ENCODE measurements around the gene INCA1. TPM values are rescaled to one million over a fixed set of nuclear protein-coding genes. Genes with fewer than 3 reads are reported as not detected.

Gene INCA1
- total RNA-seq, 1 donor from 2014 or later: 0.22 TPM

- intact Hi-C loops (cut with micrococcal nuclease): no loop called here
Observed at GRCh38 chr17:5011928-5012327, 14.6 kb upstream of the INCA1 start.

- intact Hi-C loops (cut with micrococcal nuclease): no loop called here
Observed at GRCh38 chr17:5003214-5003867, 6.0 kb upstream of the INCA1 start.

GRCh38 chr17:5002121-5002788, 4.9 kb upstream of the INCA1 start:
- intact Hi-C loops (cut with micrococcal nuclease): no loop called here

GRCh38 chr17:5000237-5000639, 2.9 kb upstream of the INCA1 start:
- intact Hi-C loops (cut with micrococcal nuclease): no loop called here

GRCh38 chr17:4999430-5000093, 2.2 kb upstream of the INCA1 start:
- intact Hi-C loops (cut with micrococcal nuclease): loop anchor here (1.0 to 5.0 kb wide), 2 partner anchors 32 to 193 kb away; partner anchors contain the start of gene ZNF594

- intact Hi-C loops (cut with micrococcal nuclease): loop anchor here (1.0 to 5.0 kb wide), 2 partner anchors 32 to 193 kb away; partner anchors contain the start of gene ZNF594
Observed at GRCh38 chr17:4998732-4999429, 1.6 kb upstream of the INCA1 start.

GRCh38 chr17:4998027-4998731, 857 bp upstream of the INCA1 start:
- intact Hi-C loops (cut with micrococcal nuclease): loop anchor here (5.0 kb wide), 1 partner anchor 194 kb away; the partner anchor contains the start of gene ZNF594

GRCh38 chr17:4994081-4994595, 3.2 kb downstream of the INCA1 start:
- intact Hi-C loops (cut with micrococcal nuclease): no loop called here

GRCh38 chr17:4987767-4988567, 9.4 kb downstream of the INCA1 start:
- intact Hi-C loops (cut with micrococcal nuclease): loop anchor here (1.0 to 5.0 kb wide), 6 partner anchors 9 to 124 kb away; partner anchors contain the start of genes INCA1, KIF1C, PFN1 and RNF167

- intact Hi-C loops (cut with micrococcal nuclease): loop anchor here (1.0 to 5.0 kb wide), 6 partner anchors 10 to 125 kb away; partner anchors contain the start of genes INCA1, KIF1C, PFN1 and RNF167
Observed at GRCh38 chr17:4986951-4987766, 10.2 kb downstream of the INCA1 start, which contains the start of gene CAMTA2. Gene CAMTA2 (minus strand): TSS chr17:4987675. CDS start chr17:4986222, 1,453 bp downstream.

GRCh38 chr17:4986403-4986802, 10.9 kb downstream of the INCA1 start:
- intact Hi-C loops (cut with micrococcal nuclease): loop anchor here (2.0 to 5.0 kb wide), 2 partner anchors 78 to 126 kb away; partner anchors contain the start of gene ZNF232

GRCh38 chr17:4982305-4982704, 15.0 kb downstream of the INCA1 start:
- intact Hi-C loops (cut with micrococcal nuclease): no loop called here

- intact Hi-C loops (cut with micrococcal nuclease): loop anchor here (1.0 kb wide), 2 partner anchors 51 to 82 kb away; no protein-coding TSS in a partner anchor
Observed at GRCh38 chr17:4980644-4981216, 16.6 kb downstream of the INCA1 start.

GRCh38 chr17:4978726-4979125, 18.6 kb downstream of the INCA1 start:
- intact Hi-C loops (cut with micrococcal nuclease): no loop called here

GRCh38 chr17:4974115-4974670, 23.1 kb downstream of the INCA1 start:
- intact Hi-C loops (cut with micrococcal nuclease): no loop called here

GRCh38 chr17:4973256-4974114, 23.8 kb downstream of the INCA1 start:
- intact Hi-C loops (cut with micrococcal nuclease): no loop called here

GRCh38 chr17:4972752-4973151, 24.6 kb downstream of the INCA1 start:
- intact Hi-C loops (cut with micrococcal nuclease): no loop called here

Data from T-helper 1 cell treated with Interleukin-12 subunit alpha and Interleukin-12 subunit beta and Interleukin-4 antibody, amounts not matched to agents 30 ng/mL and 1 ng/mL, for 36 hours (primary cell).